ENCODE data around the gene NUDT1.
A peak's percentile ranks its signal among the peaks of the same experiment; 100 is the strongest.

Gene NUDT1

GRCh38 chr7:2220506-2220905, 21.5 kb upstream of the NUDT1 start:
- intact Hi-C loops (cut with DNase I), result no loop called here
- no peak for DNase-seq

DNA sequence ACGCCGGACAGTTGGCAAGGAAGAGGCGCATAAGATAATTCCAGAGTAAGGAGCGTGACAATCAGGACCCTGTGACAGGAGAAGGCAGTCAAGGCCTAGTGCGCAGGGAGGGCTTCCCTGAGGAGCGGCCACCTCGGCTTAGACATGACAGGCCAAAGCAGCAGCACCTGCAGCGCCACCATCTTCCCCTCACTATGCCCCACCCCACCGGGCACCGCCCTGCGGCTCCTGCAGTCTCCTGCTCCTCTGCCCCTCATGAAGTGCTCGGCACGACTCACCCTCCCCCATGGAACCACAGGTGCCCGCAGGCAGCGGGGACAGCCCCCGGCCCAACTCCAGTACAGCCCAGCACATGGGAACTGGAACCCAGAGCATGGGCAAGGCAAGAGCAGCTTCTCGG, 21.1 kb upstream of the NUDT1 start:
- DNase-seq, result no peak
- intact Hi-C loops (cut with DNase I), result no loop called here

GRCh38 chr7:2222516-2222915, 19.5 kb upstream of the NUDT1 start:
- intact Hi-C loops (cut with DNase I), result no loop called here
- DNase-seq, result no peak

DNA sequence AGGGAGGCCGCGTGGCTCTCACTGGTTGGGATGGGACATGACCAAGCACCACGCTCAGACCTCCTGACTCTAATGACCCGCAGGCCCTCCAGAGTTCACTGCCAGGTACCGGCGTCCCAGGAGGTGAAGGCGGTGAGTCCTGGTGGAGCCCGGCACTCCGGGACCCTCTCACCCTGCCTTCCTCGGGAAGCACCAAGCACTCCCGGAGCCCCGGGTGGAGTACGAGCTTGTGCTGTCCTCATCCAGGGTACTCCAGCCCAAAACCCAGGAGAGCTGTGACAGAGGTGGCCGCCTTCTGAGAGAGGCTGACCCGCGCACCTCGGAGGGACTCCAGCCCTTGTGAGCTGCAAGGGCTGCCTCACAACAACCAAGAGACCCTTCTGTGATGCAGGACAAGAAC, 18.7 kb upstream of the NUDT1 start:
- DNase-seq, result no peak
- intact Hi-C loops (cut with DNase I), result no loop called here

DNA sequence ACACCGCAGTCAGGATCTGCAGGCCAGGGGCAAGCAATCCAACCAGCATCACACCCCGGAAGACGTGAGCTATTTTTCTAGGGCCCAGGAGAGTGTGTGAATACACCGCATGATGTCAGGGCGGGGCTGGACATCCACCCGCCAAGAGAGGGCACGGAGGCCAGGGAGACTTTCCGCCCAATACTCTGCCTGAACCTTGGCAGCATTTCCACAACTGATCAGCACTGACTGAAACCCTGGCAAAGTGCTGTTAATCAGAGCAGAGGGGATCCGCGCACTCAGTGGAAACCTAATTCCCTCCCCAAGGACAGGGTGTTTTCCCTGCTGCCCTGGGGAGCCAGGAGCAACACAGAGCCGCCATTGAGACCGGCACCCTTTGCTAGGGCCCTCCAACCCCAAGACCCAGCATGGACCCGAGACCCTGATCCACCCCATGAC, 17.5 kb upstream of the NUDT1 start:
- DNase-seq, result no peak
- intact Hi-C loops (cut with DNase I), result no loop called here

- DNase-seq, result no peak
- intact Hi-C loops (cut with DNase I), result no loop called here
These were observed 17.1 kb upstream of the NUDT1 start for GRCh38 chr7:2224934-2225333.

- intact Hi-C loops (cut with DNase I), result no loop called here
- DNase-seq, result no peak
These were observed 16.7 kb upstream of the NUDT1 start for GRCh38 chr7:2225336-2225735.

DNA sequence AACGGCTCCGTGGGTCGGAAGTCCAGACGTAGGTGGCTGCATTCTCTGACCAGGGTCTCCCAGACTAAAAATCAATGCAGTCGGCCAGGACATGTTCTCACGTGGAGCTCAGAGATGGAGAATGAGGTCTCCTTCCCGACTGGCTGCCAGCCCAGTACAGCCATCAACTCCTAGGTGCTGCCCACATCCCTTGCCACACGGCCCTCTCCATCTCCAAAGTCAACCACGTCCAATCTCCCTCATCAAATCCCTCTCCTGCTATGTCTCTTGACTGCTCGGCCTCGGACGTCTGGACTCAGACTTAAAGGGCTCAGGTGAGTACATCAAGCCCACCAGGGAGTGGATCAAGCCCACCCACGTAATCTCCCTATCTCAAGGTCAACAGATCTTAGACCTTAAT, 16.2 kb upstream of the NUDT1 start:
- DNase-seq, result no peak
- intact Hi-C loops (cut with DNase I), result no loop called here

DNA sequence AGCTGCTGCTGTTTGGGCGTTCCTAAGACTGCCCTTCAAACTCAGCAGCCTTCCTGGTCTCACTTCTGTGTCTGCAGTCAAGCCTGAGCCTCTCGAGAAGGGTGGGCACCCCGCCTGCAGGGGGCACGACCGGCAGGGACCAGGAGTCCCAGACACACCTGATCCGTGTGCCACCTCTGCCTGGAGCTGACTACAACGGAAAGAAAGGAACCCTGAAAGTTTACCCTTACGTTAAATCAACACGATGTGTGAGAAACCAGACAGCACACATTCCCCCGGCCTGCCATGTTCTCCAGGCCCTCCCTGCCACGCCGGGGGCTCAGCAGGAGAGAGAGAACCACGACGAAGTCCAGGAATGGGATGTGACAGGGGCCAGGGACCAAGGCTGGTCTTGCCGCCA, 14.3 kb upstream of the NUDT1 start:
- DNase-seq, result no peak
- intact Hi-C loops (cut with DNase I), result no loop called here

- DNase-seq, result no peak
These were observed 13.1 kb upstream of the NUDT1 start for GRCh38 chr7:2228921-2229320.

GRCh38 chr7:2229467-2229866, 12.6 kb upstream of the NUDT1 start:
- intact Hi-C loops (cut with DNase I), result no loop called here

More at GRCh38 chr7:2228921-2229320, 13.1 kb upstream of the NUDT1 start:
- intact Hi-C loops (cut with DNase I), result no loop called here

DNA sequence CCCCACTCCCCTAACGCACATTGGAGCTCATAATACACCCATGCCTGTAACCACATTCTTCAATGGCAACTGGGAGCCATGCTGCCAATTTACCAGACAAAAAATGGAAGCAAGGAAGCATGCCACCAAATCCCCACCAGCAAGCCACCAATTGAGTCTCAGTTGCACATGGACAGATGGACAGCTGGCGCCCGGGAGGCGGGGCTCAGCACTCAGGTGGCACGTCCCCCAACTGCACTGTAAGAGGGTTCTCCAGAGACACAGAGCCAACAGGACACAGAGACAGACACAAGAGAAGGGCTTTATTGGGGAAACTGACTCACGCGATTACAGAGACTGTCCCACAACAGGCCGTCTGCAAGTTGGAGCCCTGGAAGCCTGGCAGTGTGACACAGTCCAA, 11.8 kb upstream of the NUDT1 start:
- intact Hi-C loops (cut with DNase I), result no loop called here

More at GRCh38 chr7:2229467-2229866, 12.6 kb upstream of the NUDT1 start:
- peak in 1 of 10 donors; percentile 31 for DNase-seq

DNA sequence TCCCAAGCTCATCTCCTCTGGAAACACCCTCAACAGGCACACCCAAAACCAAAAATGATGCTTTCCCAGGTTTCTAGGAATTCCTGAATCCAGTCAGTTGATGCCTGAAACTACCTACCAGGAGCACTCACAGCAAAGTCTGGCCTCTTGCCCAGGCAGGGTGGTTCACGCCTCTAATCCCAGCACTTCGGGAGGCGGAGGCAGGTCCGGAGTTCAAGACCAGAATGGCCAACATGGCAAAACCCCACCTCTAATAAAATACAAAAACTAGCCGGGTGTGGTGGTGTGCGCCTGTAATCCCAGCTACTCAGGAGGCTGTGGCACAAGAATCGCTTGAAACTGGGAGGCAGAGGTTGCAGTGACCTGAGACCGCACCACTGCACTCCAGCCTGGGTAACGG, 11.1 kb upstream of the NUDT1 start:
- intact Hi-C loops (cut with DNase I), result no loop called here
- DNase-seq, result no peak

More for the DNA sequence above, 11.8 kb upstream of the NUDT1 start:
- DNase-seq, result no peak

GRCh38 chr7:2231992-2232765, 9.8 kb upstream of the NUDT1 start:
- intact Hi-C loops (cut with DNase I), result no loop called here
- DNase-seq, result no peak

- intact Hi-C loops (cut with DNase I), result no loop called here
- DNase-seq, result peak; percentile 83 to 98 (median 90)
These were observed 9.1 kb upstream of the NUDT1 start, which contains the start of gene MAD1L1 for GRCh38 chr7:2232766-2233520. Gene MAD1L1 (minus strand): TSS chr7:2232945. CDS start chr7:2230133, 2,812 bp downstream.

DNA sequence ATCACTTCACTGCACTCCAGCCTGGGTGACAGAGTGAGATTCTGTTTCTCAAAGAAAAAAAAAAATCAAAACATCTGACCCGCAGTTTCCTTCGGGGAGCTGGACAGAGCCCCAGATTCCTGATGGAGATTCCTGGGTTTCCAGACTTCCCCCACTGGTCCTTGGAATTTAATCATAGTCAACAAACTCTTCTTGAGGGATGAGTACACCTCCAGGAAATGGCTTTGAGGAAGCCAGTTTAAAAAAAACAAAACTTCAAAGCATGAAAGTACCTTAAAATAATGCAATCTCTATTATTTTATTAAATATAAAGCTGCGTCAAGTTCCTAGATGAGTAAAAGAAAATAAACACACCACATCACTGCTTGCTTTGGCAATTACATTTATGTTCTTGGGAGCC, 8.1 kb upstream of the NUDT1 start:
- no peak for DNase-seq
- intact Hi-C loops (cut with DNase I), result no loop called here

DNA sequence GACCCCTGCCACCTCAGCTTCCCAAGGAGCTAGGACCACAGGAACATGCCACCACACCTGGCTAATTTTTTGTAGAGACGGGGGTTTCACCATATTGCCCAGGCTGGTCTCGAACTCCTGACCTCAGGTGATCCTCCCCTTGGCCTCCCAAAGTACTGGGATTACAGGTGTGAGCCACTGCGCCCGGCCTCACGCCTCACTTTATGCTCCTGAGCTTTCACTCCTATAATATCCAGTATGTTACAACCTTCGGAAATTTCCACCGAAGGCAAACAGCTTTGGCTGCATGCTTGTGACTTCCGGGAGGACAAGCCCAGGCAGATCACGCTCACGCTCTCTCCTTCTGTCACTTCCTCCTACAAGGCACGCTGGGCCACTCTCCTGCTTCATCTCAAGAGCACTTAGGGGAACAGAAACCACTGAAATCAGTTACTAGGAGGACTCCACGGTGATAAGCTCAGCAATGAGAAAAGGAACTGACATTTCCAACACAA, 4.9 kb upstream of the NUDT1 start:
- intact Hi-C loops (cut with DNase I), result no loop called here
- DNase-seq, result peak in 4 of 10 donors; percentile 31 to 48 (median 39)

GRCh38 chr7:2239242-2239641, 2.8 kb upstream of the NUDT1 start:
- no peak for DNase-seq
- intact Hi-C loops (cut with DNase I), result no loop called here

DNA sequence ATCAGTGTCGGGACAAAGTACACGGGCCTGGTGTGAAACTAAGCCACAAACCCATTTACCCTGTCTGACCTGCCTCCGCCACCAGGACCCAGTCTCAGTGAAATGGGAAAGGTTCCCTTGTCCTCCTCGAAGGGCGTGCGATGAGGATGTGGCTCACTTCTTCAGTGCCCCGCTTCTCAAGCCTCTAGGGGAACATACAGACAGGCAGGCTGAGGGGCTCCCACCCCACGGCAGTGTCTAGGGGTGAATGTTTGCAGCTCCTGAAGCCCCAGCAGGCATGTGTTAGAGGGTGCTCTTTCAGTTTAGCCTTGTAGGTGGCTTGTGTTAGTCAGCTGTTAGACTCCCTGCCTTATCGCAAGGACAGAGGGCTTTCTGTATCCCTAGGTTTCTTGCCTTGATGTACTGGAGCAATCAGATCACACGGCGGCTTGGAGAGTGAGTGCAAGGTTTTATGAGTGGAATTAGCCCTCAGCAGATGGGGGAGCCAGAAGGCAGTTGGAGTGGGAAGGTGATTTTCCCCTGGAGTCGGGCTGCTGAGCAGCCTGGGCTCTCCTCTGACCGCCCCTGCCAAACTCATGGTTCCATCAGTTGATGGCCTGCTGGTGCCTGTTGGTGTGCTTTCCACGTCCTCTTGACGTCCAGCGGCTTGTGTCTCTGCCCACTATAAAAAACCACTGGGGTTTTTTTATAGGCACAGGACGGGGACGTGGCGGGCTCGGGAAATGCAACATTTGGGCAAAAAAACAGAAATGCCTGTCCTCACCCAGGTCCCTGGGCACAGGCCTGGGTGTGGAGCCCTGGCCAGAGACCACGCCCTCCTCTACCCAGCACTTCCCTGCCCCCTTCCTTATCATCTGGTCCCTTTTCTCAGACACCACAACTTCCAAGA, 759 bp downstream of the NUDT1 start:
- no peak for DNase-seq
- intact Hi-C loops (cut with DNase I), result loop anchor here (5.0 kb wide), 1 partner anchor 70 kb away; the partner anchor contains the start of gene SNX8

- DNase-seq, result no peak
- intact Hi-C loops (cut with DNase I), result loop anchor here (5.0 kb wide), 1 partner anchor 69 kb away; the partner anchor contains the start of gene SNX8
These were observed 1.4 kb downstream of the NUDT1 start for GRCh38 chr7:2243458-2243857.
